ENCODE measurements around the gene IL17RD. TPM values are rescaled to one million over a fixed set of nuclear protein-coding genes. Genes with fewer than 3 reads are reported as not detected.
A peak's percentile ranks its signal among the peaks of the same experiment; 100 is the strongest.

IL17RD gene
- polyA plus RNA-seq, 12 donors: 21.2 to 35.9 (median 27.0) TPM; not detected in 1

- peak; percentile 73 for DNase-seq
These were observed 4.2 kb downstream of the IL17RD start for GRCh38 chr3:57160765-57161538.

DNA sequence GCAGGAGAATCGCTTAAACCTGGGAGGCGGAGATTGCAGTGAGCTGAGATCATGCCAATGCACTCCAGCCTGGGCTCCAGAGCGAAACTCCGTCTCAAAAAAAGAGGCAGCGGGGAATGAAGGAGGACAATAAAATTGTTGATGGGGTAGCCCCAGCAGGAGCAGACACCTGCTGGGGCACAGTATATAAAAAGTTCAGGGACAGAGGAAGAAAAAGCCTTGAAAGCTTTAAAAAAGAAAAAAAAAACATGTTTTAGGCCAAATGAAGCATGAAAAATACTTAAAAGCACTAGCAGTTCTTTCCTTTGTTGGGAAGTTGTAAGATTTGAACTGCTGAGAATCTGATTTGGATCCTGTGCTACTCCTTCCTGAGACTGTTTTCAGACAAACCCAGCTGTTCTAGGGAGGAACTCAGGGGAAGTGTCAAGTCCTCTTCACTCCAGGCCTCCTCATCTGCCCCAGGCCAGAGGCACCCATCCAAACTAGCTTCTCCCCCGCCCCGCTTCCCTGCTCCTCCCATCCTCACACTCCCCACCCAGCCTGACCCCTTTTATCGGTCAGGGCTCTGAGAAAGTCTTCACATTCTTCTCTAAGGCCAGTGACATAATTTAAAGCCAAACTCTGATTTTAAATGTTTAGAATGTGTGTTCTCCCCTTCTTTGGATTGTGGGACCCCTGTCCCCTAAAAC is 4.9 kb downstream of the IL17RD start:
- peak; percentile 81 for DNase-seq

DNA sequence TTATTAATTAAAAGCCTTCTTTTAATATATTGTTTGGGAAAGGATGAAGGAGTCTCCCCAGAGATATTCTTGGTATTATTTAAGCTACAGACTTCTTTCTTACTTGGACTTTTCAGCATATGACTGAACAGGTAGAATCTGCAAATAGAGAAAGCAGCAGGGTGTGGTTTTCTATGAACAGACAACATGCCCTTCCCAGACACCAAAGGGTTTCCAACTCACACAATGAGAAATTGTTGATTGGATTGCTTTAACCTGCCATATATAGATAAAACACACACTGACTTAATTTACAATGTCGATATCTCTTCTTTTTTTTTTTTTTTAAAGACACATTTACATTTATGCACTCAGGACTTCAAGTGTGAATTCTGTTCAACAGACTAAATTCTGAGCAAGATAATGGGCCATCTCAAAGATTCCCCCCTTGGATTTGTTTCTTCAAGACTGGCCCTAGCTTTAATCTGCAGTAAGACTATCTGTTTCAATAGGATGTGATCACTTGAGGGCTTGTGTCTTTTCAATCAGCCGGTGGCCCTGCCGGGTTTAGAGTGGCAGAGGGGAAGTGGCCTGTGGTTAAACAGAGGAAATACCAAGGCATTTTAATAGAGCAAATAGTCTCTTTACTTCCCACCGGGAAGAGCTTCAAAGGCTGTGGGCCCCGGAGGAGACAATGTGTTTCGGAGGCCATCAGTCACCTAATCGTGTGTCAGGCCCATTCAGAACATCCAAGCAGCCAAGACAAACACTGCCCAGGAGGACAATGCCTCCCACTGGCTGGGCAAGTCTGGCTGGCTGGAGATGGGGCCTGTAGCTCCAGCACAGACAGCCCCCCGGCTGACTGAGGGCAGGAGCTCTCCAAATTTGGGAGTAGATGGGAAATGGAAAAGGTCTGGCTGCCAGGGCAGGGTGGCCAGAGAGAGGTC is 6.1 kb downstream of the IL17RD start:
- DNase-seq: no peak

GRCh38 chr3:57158325-57158724 is 6.8 kb downstream of the IL17RD start:
- DNase-seq: no peak

DNA sequence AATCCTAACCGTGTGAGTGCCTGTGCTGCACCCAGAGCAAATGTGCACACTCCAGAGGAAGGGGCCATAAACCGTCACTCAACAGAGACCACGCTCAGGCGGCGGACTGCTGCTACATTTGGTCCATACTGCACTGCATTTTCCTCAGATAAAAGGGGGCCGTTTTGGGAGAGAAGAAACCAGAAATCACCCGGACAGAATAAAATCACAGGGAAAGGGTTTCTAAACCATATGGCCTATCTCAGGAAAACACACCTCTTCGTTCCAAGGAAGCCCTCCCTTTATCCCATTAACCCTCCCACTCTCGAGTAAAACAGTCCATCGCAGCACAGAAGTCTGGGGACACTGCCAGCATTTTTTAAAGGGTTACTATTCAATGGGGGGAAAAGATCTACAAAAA is 7.6 kb downstream of the IL17RD start:
- DNase-seq: no peak

DNA sequence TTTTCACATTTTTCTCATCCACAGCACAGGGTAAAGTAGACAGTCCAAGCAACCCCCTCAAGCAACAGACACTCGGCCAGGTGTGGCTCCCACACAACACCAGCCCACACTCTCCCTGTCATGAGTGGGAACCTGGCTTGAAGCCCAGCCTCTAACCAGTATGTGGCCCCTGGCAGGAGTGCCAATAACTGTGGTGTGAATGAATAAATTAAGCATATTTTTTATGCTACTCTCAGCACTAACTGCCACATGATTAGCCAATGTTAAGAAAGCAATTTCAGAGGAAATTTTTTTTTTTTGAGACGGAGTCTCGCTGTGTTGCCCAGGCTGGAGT is 9.9 kb downstream of the IL17RD start:
- no peak for DNase-seq

DNA sequence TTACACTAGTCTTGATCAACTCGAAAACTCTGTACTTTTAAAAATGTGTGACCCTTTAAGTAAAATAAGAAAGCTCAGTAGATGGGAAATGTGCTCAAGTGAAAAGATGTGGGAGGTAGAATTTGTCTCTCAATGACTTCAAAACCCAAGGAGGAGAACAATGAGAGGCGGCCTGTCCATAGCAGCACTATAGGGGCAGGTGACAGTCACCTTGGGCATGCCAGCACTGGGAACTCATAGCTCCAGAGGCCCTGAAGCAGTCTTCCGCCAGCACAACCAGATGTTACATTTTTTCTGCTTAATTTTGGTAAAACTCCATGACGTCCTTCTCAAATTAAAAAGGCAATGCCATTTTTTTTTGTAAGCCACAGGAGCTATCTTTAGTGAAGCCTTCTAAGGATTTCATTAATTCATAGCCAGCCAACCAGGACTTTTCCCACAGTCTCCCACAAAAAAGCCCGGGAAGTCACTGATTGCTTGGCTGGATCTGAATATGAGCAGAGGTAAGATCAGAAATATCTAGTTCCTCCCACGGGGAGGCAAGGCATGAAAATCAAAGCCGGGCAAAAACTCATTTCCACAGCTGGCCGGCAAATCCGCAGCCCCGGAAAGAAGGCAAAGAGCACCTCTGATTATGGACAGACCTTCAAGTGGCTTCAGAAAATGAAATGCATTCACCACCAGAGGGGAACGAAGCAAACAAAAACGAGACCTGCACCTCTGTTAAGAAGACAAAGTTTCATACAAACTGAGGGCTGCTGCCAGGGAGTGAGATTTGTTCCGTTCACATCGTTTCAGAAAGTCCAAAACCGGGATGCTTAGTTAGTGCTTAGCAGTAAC is 10.5 kb downstream of the IL17RD start:
- DNase-seq: no peak

DNA sequence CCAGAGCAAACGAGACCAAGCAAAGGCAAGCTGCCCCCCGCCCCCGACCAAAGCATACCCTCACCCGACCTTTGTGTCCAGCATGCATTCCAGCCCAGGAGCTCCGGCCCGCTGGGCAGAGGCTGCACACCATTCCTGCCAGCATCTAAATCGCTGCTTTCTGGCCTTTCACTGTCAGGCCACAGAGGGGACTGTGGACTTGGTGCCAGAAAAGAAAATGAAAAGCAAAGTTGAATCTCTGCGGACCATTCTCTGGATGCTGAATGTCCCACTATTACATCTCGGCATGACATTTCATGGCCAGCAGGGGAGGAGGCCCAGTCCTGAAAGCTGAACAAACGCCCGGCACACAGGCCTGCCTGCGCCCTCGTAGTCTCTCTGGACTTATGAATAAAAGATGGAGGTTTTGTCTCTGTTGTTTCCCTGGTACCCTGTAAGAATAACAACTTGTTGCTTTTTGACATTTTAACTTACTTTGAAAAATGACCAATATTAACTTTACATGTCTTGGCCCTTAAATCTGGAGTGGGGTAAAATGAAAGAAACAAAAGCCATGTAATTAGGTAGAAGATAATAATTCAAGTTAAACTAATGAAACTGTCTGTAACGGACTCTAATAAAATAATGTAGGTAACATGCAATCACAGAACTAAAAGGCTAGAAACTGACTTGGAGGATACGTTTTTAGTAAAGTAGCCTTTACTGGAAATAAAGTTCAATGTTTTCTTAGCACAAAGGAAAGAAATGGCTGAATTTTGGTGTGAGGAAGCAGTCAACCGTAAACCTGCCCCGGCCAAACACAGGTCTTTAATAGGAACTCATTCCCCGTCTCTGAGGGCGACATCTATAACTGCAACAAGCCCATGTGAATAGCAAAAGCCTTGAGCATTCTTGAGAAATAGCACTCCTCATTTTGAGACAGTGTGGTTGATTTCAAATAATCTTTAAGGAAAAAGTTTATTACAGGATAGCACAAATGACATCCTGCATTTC is 12.7 kb downstream of the IL17RD start:
- peak; percentile 62 for DNase-seq

- no peak for DNase-seq
These were observed 13.4 kb downstream of the IL17RD start for GRCh38 chr3:57151749-57152148.

DNA sequence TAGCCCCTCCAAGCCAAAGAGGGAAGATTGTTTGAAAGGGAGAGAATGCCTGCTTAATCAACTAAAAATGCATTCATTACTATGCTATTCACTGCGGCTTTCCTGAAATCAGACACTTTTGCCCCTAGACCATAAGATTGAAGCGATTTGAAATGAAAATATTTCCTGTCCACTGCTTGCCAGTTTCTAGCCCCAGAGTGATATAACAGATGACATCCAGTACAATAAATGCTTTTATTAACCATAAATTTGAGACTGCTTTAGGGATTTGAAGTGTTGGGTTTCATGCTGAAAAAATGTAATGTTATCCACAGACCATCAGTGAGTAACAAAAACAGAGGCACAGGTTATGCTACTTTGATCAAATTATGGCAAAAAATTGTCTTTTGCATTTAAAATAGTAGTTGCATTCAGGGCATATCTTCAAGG is 14.1 kb downstream of the IL17RD start:
- peak; percentile 77 for DNase-seq

DNA sequence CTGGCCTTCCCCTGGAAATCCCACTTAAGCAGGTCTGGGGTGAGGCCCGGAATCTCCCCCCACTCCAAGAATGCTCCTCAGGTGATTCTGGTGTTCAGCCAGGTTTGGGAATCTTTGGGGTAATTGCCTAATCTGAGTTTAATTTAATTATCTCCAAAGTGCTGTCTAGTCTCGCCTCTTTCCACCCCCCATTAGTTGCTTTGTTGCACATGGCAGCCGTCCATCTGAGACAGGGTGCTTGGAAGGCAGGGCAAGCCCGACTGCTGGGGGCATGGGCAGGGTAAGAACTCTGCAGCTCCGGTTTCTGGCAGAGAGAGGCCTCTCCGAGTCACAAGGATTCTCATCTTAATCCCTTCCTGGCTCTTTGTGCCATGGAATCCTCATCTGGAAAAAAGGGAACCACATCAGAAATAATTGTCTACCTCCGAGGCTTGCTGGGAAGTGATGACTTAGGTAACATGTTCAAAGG is 15.0 kb downstream of the IL17RD start:
- no peak for DNase-seq

DNA sequence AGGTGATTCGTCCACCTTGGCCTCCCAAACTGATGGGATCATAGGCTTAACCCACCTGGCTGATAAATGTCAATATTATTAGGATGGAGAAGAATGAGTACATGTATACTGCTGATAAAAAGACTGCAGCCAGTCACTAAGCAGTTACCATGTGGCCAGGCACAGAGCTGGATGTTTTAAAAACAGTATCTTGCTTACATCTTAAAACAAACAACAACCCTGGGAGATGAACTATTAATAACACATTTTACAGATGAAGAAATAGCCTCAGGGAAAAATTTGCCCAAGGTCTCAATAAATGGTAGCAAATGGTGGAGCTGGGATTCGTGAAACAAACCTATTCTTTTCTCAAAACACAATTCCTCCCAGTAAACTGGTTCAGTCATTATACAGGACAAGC is 18.1 kb downstream of the IL17RD start:
- no peak for DNase-seq

- no peak for DNase-seq
These were observed 19.3 kb downstream of the IL17RD start for GRCh38 chr3:57145852-57146251.

- DNase-seq: no peak
These were observed 20.2 kb downstream of the IL17RD start for GRCh38 chr3:57144952-57145351.

- DNase-seq: no peak
These were observed 21.2 kb downstream of the IL17RD start for GRCh38 chr3:57143886-57144459.

DNA sequence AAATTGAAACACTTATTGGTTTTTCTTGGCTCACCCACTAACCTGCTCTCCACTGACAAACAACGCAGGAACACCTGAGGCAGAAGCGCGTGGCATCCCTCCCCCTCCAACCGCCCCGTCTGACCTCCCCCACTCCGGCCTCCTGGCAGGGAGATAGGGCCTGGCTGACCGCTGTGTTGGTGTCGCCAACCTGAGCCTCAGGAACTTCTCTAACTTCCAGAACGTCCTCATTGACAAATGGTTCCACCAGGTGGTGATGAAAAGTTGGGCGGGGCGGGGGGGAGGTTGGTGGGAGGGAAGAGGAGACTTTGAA is 22.8 kb downstream of the IL17RD start:
- peak; percentile 66 for DNase-seq

- DNase-seq: peak; percentile 81
These were observed 23.3 kb downstream of the IL17RD start for GRCh38 chr3:57141719-57142410.

DNA sequence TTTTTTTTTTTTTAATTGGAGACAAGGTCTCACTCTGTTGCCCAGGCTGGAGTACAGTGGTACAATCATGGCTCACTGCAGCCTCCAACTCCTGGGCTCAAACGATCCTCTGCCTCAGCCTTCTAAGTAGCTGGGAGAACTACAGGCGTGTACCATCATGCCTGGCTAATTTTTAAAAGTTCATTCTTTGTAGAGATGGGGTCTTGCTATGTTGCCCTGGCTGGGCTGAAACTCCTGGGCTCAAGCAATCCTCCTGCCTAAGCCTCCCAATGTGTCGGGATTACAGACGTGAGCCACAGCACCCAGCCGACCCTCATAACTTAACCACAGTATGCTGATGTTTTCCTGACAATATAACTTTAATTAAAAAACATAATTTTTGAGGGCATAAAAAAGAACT is 24.3 kb downstream of the IL17RD start:
- DNase-seq: no peak

All from muscle of arm (tissue), 12 donors.